Suppressor macrophage treated with lipopolysaccharide for 1 hour (primary cell): ENCODE results near the gene FAAP100.

Source experiments
- DNase-seq, 3 donors: peaks; one replicate each; pipeline ENCODE4 v3.0.0-alpha.2; 2020 to 2022

FAAP100 gene

GRCh38 chr17:81551458-81552243 is 502 bp downstream of the FAAP100 start:
- peak; percentile 29 to 50 (median 47) for DNase-seq

- DNase-seq: no peak
Measured at GRCh38 chr17:81550830-81551457, 1.2 kb downstream of the FAAP100 start.

GRCh38 chr17:81550285-81550684 is 1.9 kb downstream of the FAAP100 start:
- DNase-seq: no peak

- no peak for DNase-seq
Measured at GRCh38 chr17:81549826-81550225, 2.3 kb downstream of the FAAP100 start.

GRCh38 chr17:81549031-81549557 is 3.1 kb downstream of the FAAP100 start:
- DNase-seq: no peak

DNA sequence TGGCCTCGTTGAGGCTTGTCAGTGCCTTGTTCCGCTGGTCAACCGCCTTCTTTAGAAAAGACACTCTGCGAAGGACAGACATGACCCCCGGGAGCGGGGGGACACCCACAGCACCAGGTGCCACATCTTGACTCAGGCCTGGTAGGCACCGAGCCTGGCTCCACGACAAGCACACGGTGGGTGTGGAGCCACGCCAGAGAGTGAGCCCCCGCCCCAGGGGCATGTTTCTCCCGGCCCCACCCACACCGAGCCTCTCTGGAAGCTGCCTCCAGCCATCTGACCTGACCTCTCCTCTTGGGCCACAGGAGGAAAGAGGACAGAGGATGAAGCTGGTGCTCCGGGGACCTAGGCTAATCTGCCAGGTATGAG is 4.6 kb downstream of the FAAP100 start:
- no peak for DNase-seq

DNA sequence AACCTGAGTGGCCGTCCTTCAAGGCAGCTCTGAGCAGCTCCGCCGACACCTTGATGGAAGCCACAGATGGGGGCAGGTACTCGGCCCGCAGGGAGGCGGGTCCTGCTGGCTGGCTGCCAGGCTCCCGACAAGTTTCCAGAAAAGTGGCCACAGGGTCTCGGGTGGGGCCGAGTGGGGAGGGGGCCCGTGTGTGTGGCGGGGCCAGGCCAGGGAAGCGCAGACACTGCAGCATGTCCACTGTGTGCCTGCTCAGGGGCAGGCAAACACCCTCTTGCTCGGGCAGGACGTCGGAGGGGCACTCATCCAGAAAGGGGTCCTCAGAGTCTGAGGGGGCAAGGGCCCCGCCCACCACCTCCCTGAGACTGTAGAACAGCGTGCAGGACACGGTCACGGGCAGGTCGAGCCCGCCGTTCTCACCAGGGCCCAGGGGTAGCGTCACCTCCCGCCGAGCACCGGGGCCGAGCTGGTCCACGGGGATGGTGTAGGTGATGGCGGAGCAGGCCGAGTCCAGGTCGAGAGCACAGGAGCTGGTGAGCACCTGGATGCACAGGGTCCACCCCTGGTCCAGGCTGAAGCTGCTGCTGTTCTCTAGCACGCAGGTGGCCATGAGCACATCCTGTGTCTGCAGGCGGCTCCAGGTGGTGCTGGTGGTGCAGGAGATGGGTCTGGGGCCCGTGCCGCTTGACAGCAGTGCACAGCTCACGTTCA is 5.1 kb downstream of the FAAP100 start:
- no peak for DNase-seq

DNA sequence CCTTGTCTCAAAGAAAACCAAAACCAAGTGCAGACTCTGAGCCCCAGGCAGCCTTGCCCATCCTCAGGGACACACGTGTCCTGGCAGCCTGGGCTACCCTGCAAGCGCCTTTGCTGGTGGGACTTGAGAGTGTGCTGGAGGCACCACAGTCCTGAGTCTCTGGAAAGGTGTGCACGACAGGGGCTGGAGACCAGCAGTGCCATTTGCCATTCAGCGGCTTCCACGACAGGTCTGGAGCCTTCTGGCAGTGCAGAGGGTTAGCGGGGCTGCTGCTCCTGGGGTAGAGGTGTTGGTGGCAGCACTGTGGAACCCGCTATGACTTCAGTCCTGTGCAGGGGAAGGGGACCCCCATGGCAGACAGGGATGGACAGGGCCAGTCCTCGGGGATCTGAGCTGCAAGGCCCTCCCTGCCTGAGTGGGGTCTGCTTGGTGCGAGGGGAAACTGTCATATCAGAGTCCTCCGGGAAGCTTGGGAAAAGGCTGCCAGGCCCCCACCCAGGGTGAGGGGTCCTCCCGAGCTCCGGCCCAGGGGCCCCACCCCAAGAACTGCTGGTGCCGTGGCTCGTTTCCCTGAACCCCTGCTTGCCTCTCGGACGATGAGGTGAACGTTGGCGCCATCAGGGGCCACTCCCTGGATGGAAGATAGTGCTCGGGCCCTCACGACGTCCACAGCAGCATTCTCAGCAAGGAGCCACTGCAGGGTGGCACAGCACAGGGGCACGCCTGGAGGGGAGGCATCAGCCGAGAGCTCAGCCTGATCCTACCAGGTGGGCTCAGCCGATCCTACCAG is 6.8 kb downstream of the FAAP100 start:
- no peak for DNase-seq

DNA sequence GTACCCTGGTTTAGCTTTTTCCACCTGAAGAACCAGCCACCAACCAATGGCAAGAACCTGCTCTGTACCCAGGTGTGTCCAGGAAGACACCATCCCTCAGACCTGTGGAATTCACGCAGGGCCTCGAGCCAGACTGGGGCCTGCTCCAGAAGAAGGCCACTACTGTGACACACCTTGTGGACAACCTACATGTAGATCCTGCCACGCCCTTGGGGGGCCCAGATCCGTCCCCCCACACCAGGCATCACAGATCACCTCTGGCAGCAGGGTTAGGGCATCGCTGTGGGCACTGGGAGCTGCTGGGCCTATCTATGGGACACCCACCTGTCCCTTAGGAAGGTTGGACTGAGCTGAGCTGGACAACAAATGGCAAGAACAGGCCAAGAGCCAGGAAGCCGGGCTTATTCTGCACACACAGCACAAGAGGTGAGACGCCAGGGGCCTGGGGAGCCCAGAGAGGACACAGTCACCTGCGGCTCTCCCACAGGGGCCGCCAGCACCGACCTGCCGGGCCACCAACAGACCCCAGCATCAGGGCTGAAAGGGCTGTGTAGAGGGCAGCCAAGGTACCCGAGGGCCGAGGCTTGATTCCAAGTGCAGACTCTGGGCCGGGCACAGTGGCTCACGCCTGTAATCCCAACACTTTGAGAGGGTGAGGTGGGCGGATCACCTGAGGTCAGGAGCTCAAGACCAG is 7.7 kb downstream of the FAAP100 start:
- no peak for DNase-seq

DNA sequence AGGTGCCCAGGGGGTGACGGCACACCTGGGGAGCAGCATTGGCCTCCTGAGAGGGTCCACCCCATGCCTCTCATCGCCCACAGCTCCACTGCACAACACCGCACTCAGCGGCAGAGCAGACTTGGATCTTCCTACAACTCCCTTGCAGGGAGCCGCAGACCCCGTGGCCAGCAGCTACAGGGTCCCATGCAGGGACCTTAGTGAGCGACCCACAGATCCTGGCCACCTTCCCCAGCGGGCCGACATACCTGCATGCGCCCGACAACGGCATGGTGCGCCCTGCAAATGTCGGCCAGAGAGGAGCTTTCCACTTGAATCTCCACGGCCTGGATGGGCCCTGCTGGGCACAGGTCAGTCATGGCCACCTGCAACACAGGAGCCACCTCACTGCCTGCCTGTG is 8.4 kb downstream of the FAAP100 start:
- no peak for DNase-seq

GRCh38 chr17:81543339-81543675 is 8.8 kb downstream of the FAAP100 start:
- DNase-seq: no peak

GRCh38 chr17:81542431-81543338 is 9.5 kb downstream of the FAAP100 start:
- DNase-seq: no peak

- no peak for DNase-seq
Measured at GRCh38 chr17:81541123-81541522, 11.0 kb downstream of the FAAP100 start.

- no peak for DNase-seq
Measured at GRCh38 chr17:81540676-81541027, 11.5 kb downstream of the FAAP100 start.

GRCh38 chr17:81539961-81540675 is 12.0 kb downstream of the FAAP100 start:
- no peak for DNase-seq

GRCh38 chr17:81539571-81539900 is 12.6 kb downstream of the FAAP100 start:
- no peak for DNase-seq

- DNase-seq: no peak
Measured at GRCh38 chr17:81538651-81539570, 13.2 kb downstream of the FAAP100 start.

GRCh38 chr17:81537856-81538555 is 14.1 kb downstream of the FAAP100 start:
- no peak for DNase-seq

GRCh38 chr17:81537343-81537855 is 14.8 kb downstream of the FAAP100 start:
- DNase-seq: peak in 1 of 3 donors; percentile 48
